ENCODE results near the gene UNC45B. TPM values are rescaled to one million over a fixed set of nuclear protein-coding genes. Genes with fewer than 3 reads are reported as not detected.
A peak's percentile ranks its signal among the peaks of the same experiment; 100 is the strongest.

Gene UNC45B
- total and polyA plus RNA-seq, 2 of the 13 experiments (the other 11 are each of a cell fraction or from before 2014, with no cell fraction given), result 0.01 TPM; not detected in 1

DNA sequence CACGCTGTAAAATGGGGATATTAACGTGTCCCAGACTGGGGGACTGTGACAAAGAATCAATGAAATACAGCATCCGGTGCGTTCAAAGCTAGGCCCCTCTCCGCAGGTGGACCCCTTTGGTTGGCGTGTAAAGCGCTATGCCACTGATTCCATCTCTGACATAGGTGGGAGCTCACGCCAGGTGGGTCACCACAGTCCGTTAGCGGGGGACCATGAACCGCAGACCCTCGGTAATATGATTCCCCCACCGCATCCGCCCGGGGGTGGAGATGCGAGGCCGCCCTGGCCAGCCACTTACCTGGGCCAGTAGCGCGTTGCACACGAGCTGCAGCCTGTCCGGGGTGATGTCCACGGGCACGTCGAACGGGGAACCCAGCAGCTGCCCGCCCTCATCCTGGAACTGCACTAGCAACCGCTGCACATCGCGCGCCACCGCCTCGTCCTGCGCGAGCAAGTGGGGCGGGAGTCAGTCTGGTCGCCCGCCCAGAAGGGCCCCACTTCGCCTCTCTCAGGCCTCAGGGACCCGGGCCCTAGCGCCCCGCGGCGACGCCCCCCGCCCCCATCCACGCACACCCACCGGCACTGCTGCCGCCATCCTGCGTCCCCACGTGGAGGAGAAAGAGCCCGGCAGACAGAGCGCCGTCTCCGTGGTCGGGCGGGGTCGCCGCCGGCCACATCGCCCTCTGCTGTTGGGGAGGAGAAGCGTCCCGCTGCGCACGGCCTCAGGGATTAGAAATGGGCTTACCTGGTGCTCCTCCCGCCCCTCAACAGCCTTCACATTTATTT, 5.7 kb upstream of the UNC45B start, which contains the start of gene NLE1 (continued):
- TF ChIP-seq ZNF781 (CRISPR knock-in tag; IDR thresholded peaks at IDR 0.05; ENCODE audit: borderline replicate concordance, not compliant biosample characterization) (peak; percentile 76), ZNF878 (CRISPR knock-in tag; IDR thresholded peaks at IDR 0.05) (no peak), STAG1 (CRISPR knock-in tag; IDR thresholded peaks at IDR 0.05) (peak; percentile 40), GABPA (IDR thresholded peaks at IDR 0.05; ENCODE audit: low read depth, low read length) (peak; percentile 42), GABPA (CRISPR knock-in tag; IDR thresholded peaks at IDR 0.05; ENCODE audit: low read depth) (peak; percentile 71), BRCA1 (CRISPR knock-in tag; IDR thresholded peaks at IDR 0.05) (no peak; the same call in 1 of the 2 replicates), DZIP1 (CRISPR knock-in tag; IDR thresholded peaks at IDR 0.05) (peak; percentile 20; the same call in 1 of the 2 replicates), RARA (CRISPR knock-in tag; IDR thresholded peaks at IDR 0.05) (0 out of 2 replicates have a peak, but pooled peaks have one; percentile 41), SCMH1 (CRISPR knock-in tag; IDR thresholded peaks at IDR 0.05; ENCODE audit: borderline replicate concordance) (no peak), ZNF792 (CRISPR knock-in tag; IDR thresholded peaks at IDR 0.05) (peak; percentile 77)
- TF ChIP-seq, protein P1, sequence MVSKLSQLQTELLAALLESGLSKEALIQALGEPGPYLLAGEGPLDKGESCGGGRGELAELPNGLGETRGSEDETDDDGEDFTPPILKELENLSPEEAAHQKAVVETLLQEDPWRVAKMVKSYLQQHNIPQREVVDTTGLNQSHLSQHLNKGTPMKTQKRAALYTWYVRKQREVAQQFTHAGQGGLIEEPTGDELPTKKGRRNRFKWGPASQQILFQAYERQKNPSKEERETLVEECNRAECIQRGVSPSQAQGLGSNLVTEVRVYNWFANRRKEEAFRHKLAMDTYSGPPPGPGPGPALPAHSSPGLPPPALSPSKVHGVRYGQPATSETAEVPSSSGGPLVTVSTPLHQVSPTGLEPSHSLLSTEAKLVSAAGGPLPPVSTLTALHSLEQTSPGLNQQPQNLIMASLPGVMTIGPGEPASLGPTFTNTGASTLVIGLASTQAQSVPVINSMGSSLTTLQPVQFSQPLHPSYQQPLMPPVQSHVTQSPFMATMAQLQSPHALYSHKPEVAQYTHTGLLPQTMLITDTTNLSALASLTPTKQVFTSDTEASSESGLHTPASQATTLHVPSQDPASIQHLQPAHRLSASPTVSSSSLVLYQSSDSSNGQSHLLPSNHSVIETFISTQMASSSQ (IDR thresholded peaks at IDR 0.05; ENCODE audit: low read depth), result no peak
- TF ChIP-seq, protein P1 (CRISPR knock-in tag; IDR thresholded peaks at IDR 0.05; ENCODE audit: borderline replicate concordance), result peak; percentile 82; the same call in 1 of the 2 replicates
- TF ChIP-seq, protein P2, sequence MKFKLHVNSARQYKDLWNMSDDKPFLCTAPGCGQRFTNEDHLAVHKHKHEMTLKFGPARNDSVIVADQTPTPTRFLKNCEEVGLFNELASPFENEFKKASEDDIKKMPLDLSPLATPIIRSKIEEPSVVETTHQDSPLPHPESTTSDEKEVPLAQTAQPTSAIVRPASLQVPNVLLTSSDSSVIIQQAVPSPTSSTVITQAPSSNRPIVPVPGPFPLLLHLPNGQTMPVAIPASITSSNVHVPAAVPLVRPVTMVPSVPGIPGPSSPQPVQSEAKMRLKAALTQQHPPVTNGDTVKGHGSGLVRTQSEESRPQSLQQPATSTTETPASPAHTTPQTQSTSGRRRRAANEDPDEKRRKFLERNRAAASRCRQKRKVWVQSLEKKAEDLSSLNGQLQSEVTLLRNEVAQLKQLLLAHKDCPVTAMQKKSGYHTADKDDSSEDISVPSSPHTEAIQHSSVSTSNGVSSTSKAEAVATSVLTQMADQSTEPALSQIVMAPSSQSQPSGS (CRISPR knock-in tag; IDR thresholded peaks at IDR 0.05), result peak; percentile 85; the same call in 1 of the 2 replicates
- TF ChIP-seq, protein P3, sequence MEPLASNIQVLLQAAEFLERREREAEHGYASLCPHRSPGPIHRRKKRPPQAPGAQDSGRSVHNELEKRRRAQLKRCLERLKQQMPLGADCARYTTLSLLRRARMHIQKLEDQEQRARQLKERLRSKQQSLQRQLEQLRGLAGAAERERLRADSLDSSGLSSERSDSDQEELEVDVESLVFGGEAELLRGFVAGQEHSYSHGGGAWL (CRISPR knock-in tag; IDR thresholded peaks at IDR 0.05), result peak; percentile 97
- TF ChIP-seq, protein P4, sequence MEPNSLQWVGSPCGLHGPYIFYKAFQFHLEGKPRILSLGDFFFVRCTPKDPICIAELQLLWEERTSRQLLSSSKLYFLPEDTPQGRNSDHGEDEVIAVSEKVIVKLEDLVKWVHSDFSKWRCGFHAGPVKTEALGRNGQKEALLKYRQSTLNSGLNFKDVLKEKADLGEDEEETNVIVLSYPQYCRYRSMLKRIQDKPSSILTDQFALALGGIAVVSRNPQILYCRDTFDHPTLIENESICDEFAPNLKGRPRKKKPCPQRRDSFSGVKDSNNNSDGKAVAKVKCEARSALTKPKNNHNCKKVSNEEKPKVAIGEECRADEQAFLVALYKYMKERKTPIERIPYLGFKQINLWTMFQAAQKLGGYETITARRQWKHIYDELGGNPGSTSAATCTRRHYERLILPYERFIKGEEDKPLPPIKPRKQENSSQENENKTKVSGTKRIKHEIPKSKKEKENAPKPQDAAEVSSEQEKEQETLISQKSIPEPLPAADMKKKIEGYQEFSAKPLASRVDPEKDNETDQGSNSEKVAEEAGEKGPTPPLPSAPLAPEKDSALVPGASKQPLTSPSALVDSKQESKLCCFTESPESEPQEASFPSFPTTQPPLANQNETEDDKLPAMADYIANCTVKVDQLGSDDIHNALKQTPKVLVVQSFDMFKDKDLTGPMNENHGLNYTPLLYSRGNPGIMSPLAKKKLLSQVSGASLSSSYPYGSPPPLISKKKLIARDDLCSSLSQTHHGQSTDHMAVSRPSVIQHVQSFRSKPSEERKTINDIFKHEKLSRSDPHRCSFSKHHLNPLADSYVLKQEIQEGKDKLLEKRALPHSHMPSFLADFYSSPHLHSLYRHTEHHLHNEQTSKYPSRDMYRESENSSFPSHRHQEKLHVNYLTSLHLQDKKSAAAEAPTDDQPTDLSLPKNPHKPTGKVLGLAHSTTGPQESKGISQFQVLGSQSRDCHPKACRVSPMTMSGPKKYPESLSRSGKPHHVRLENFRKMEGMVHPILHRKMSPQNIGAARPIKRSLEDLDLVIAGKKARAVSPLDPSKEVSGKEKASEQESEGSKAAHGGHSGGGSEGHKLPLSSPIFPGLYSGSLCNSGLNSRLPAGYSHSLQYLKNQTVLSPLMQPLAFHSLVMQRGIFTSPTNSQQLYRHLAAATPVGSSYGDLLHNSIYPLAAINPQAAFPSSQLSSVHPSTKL (CRISPR knock-in tag; IDR thresholded peaks at IDR 0.05), result peak; percentile 74
